ENCODE measurements around the gene DSG4.

GRCh38 chr18:31440787-31441186 is 64.2 kb downstream of the DSG4 start:
- TF ChIP-seq CTCF (conservative IDR thresholded peaks at IDR 0.05; ENCODE audit: low read depth, low read length), result no peak
- TF ChIP-seq RAD21 (IDR thresholded peaks at IDR 0.05; ENCODE audit: low read length), result no peak
- TF ChIP-seq FOS (IDR thresholded peaks at IDR 0.05; ENCODE audit: low read depth, low read length), result no peak
- no peak for TF ChIP-seq USF2 (IDR thresholded peaks at IDR 0.05; ENCODE audit: low read depth, low read length)
- no peak for TF ChIP-seq NFE2L2 (IDR thresholded peaks at IDR 0.05; ENCODE audit: low read depth, low read length)
- TF ChIP-seq POLR2A (IDR thresholded peaks at IDR 0.05; ENCODE audit: low read depth, low read length), result no peak
- no peak for TF ChIP-seq RFX5 (IDR thresholded peaks at IDR 0.05; ENCODE audit: low read depth, low read length)
- no peak for TF ChIP-seq MXI1 (IDR thresholded peaks at IDR 0.05; ENCODE audit: borderline replicate concordance, low read depth, low read length)
- no peak for TF ChIP-seq BHLHE40 (IDR thresholded peaks at IDR 0.05; ENCODE audit: low read depth, low read length)
- no peak for TF ChIP-seq MAFK (IDR thresholded peaks at IDR 0.05; ENCODE audit: low read depth, low read length)
